Loucy (cell line): Measurements from ENCODE around the gene TUBA8.

ENCODE experiments used
- H2AFZ ChIP-seq: fragments of 200-600 bp; sonication (generic); 2 replicates; pipeline ENCODE4 v1.6.0; 2016; ENCODE audit warnings: antibody characterized with exemption, mild to moderate bottlenecking, low read length, moderate library complexity
- H3F3A ChIP-seq: fragments of 200-600 bp; 2 replicates; pipeline ENCODE4 v1.6.0; 2016; ENCODE audit warnings: antibody characterized with exemption, low read depth, mild to moderate bottlenecking
- H3K27me3 ChIP-seq: fragments of 200-600 bp; sonication (generic); 2 replicates; pipeline ENCODE4 v1.6.1; 2014; ENCODE audit warnings: low read length, mild to moderate bottlenecking; ENCODE audit not compliant: insufficient read depth, poor library complexity, severe bottlenecking
- H3K36me3 ChIP-seq: fragments of 200-600 bp; sonication (generic); 2 replicates; pipeline ENCODE4 v1.6.1; 2016; ENCODE audit warnings: low read length; ENCODE audit not compliant: insufficient read depth
- H3K4me1 ChIP-seq: fragments of 200-600 bp; sonication (generic); 2 replicates; pipeline ENCODE4 v1.5.1; 2014; ENCODE audit warnings: low read length, mild to moderate bottlenecking; ENCODE audit not compliant: insufficient read depth, poor library complexity, severe bottlenecking
- H3K4me2 ChIP-seq: fragments of 200-600 bp; sonication (generic); 2 replicates; pipeline ENCODE4 v1.6.0; 2014; ENCODE audit warnings: antibody characterized with exemption, low read length, low read depth, mild to moderate bottlenecking; ENCODE audit not compliant: poor library complexity, severe bottlenecking
- H3K4me3 ChIP-seq: fragments of 200-600 bp; sonication (generic); 2 replicates; pipeline ENCODE4 v1.5.1; 2014; ENCODE audit warnings: low read length, mild to moderate bottlenecking, mixed read lengths; ENCODE audit not compliant: poor library complexity, severe bottlenecking
- H3K79me2 ChIP-seq: fragments of 200-600 bp; sonication (generic); 2 replicates; pipeline ENCODE4 v1.6.1; 2014; ENCODE audit warnings: low read length; ENCODE audit not compliant: insufficient read depth
- H3K9ac ChIP-seq: fragments of 200-600 bp; sonication (generic); 2 replicates; pipeline ENCODE4 v1.6.0; 2014; ENCODE audit warnings: mild to moderate bottlenecking, low read depth, low read length, moderate library complexity; ENCODE audit not compliant: poor library complexity, severe bottlenecking
- H3K9me2 ChIP-seq: fragments of 200-600 bp; sonication (generic); replicated peaks from 2 replicates; pipeline ENCODE4 v1.6.1; 2016; ENCODE audit warnings: low read depth, low read length, mixed read lengths
- H3K9me3 ChIP-seq: fragments of 200-600 bp; sonication (generic); 2 replicates; pipeline ENCODE4 v1.6.1; 2014; ENCODE audit warnings: mild to moderate bottlenecking, antibody characterized with exemption, low read length, low read depth; ENCODE audit not compliant: insufficient read depth
- H4K20me1 ChIP-seq: fragments of 200-600 bp; sonication (generic); 2 replicates; pipeline ENCODE4 v1.6.0; 2014; ENCODE audit warnings: antibody characterized with exemption, low read length, mild to moderate bottlenecking; ENCODE audit not compliant: insufficient read depth, poor library complexity, severe bottlenecking
- CTCF ChIP-seq: fragments of 200-600 bp; sonication (generic); conservative IDR thresholded peaks from 2 replicates; pipeline ENCODE4 v1.5.1; 2014; ENCODE audit warnings: mild to moderate bottlenecking, antibody characterized with exemption, low read length
- EZH2phosphoT487 ChIP-seq: fragments of 200-600 bp; IDR thresholded peaks from 2 replicates; pipeline ENCODE4 v1.6.1; 2018; ENCODE audit warnings: antibody characterized with exemption, mild to moderate bottlenecking, moderate library complexity, borderline replicate concordance

TUBA8 gene

GRCh38 chr22:18067121-18067520 is 43.5 kb upstream of the TUBA8 start:
- Histone ChIP-seq H3K9me2 (no peaks in the 10 kb centered on the region), H3K36me3 (no peaks in the 10 kb centered on the region), H3K4me2 (no peak overlapping the region), H3K9me3 (no peaks in the 10 kb centered on the region), H2AFZ (no peak overlapping the region), H3K4me1 (no peaks in the 10 kb centered on the region), H3K79me2 (no peaks in the 10 kb centered on the region), H4K20me1 (no peaks in the 10 kb centered on the region), H3K4me3 (no peak overlapping the region), H3K27me3 (no peaks in the 10 kb centered on the region), H3F3A (no peaks in the 10 kb centered on the region), H3K9ac (no peak overlapping the region)
- TF ChIP-seq EZH2phosphoT487 (no peak), CTCF (no peak)

GRCh38 chr22:18067548-18068341 is 42.9 kb upstream of the TUBA8 start:
- no peaks in the 10 kb centered on the region for H3K79me2 ChIP-seq
- no peaks in the 10 kb centered on the region for H3K4me1 ChIP-seq
- H2AFZ ChIP-seq = no peak overlapping the region
- no peaks in the 10 kb centered on the region for H3K9me2 ChIP-seq
- TF ChIP-seq EZH2phosphoT487 (no peak), CTCF (no peak)
- H3K9ac ChIP-seq = no peak overlapping the region
- no peak overlapping the region for H3K4me2 ChIP-seq
- H4K20me1 ChIP-seq = no peaks in the 10 kb centered on the region
- H3K36me3 ChIP-seq = no peaks in the 10 kb centered on the region
- H3K9me3 ChIP-seq = no peaks in the 10 kb centered on the region
- H3K4me3 ChIP-seq = no peak overlapping the region
- H3K27me3 ChIP-seq = no peaks in the 10 kb centered on the region
- H3F3A ChIP-seq = no peaks in the 10 kb centered on the region

GRCh38 chr22:18068381-18068988 is 42.1 kb upstream of the TUBA8 start:
- Histone ChIP-seq H3K4me3 (no peak overlapping the region), H3K9ac (no peak overlapping the region), H3K4me2 (no peak overlapping the region)

More at GRCh38 chr22:18068381-18068988, 42.1 kb upstream of the TUBA8 start:
- no peak for TF ChIP-seq EZH2phosphoT487
- no peak for TF ChIP-seq CTCF
- no peaks in the 10 kb centered on the region for H3K36me3 ChIP-seq
- no peaks in the 10 kb centered on the region for H3F3A ChIP-seq
- H3K27me3 ChIP-seq = no peaks in the 10 kb centered on the region
- no peaks in the 10 kb centered on the region for H4K20me1 ChIP-seq
- H3K79me2 ChIP-seq = no peaks in the 10 kb centered on the region
- H3K4me1 ChIP-seq = no peaks in the 10 kb centered on the region
- no peaks in the 10 kb centered on the region for H3K9me2 ChIP-seq
- H2AFZ ChIP-seq = no peak overlapping the region
- no peaks in the 10 kb centered on the region for H3K9me3 ChIP-seq
